SU-DHL-6 (cell line): ENCODE results near the gene KDELR3.

Experiments used
- EZH2phosphoT487 ChIP-seq: fragments of 200-600 bp; sonication (generic), shearing (Covaris generic); conservative IDR thresholded peaks from 2 replicates; pipeline ENCODE4 v1.6.1; 2018; ENCODE audit warnings: mild to moderate bottlenecking, antibody characterized with exemption, low read length, moderate library complexity, mixed read lengths
- TF ChIP-seq, protein P1 (sequence below): fragments of 200-600 bp; sonication (generic); IDR thresholded peaks from one replicate; pipeline ENCODE4 v1.5.1; 2017; ENCODE audit warnings: antibody characterized with exemption, mild to moderate bottlenecking, low read length, moderate library complexity; ENCODE audit not compliant: insufficient read depth, poor library complexity, severe bottlenecking

DNA sequence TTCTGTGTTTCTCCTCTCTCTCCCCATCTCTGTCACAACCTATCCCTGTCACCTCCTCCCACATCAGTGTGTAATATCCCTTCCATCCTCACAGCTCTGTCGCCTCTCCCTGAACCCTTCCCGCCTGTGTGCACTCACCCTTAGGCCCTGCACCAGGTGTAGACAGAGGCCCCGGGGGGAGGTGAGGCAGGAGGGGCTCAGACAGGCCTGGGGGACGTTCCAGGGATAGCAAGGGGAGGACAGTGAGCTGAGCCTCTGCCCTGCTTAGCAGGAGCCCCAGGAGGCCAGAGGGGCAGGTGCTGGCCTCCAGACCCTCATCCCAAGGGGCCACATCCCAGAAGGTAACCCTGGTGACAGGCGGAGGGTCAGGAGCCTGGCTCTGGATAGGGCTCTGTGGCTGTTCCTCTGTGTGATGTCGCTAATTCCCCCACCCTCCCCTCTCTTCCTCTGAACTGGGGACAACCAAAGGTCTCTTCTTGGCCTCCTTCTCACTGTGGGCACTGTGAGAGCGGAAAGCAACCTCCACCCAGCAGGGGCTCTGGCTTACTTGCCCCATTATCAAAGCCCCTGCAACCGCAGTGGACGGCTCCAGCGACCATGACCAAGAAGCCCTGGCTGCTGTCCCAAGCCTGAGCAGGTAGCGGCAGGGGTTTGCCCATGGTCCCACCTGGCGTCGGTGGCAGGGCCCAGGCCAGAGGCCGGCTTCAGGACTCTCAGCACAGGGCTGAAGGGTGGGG lies 48.6 kb upstream of the KDELR3 start:
- TF ChIP-seq, protein P1, sequence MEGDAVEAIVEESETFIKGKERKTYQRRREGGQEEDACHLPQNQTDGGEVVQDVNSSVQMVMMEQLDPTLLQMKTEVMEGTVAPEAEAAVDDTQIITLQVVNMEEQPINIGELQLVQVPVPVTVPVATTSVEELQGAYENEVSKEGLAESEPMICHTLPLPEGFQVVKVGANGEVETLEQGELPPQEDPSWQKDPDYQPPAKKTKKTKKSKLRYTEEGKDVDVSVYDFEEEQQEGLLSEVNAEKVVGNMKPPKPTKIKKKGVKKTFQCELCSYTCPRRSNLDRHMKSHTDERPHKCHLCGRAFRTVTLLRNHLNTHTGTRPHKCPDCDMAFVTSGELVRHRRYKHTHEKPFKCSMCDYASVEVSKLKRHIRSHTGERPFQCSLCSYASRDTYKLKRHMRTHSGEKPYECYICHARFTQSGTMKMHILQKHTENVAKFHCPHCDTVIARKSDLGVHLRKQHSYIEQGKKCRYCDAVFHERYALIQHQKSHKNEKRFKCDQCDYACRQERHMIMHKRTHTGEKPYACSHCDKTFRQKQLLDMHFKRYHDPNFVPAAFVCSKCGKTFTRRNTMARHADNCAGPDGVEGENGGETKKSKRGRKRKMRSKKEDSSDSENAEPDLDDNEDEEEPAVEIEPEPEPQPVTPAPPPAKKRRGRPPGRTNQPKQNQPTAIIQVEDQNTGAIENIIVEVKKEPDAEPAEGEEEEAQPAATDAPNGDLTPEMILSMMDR = no peak
- no peak for TF ChIP-seq EZH2phosphoT487
